Measurements from ENCODE around the gene LRTM1.

GRCh38 chr3:54949491-54950044 is 21.7 kb upstream of the LRTM1 start:
- TF ChIP-seq CTCF (IDR thresholded peaks at IDR 0.05) (no peak), EP300 (IDR thresholded peaks at IDR 0.05) (no peak)

All from esophagus muscularis mucosa (tissue), 3 donors.